ENCODE data around the gene MARCHF7.

GRCh38 chr2:159716857-159717256, 4.6 kb downstream of the MARCHF7 start:
- TF ChIP-seq CTCF (conservative IDR thresholded peaks at IDR 0.05 in 1 of 2, IDR thresholded peaks at IDR 0.05 in 1 of 2; ENCODE audit: extremely low read depth in 1 of 2, insufficient read depth in 1 of 2, low read depth in 1 of 2, low read length in 2 of 2) (no peak), EZH2 (IDR thresholded peaks at IDR 0.05; ENCODE audit: borderline replicate concordance, low read length) (no peak)

Data from mammary epithelial cell (primary cell).